ENCODE measurements around the gene RHBDD1. TPM values are rescaled to one million over a fixed set of nuclear protein-coding genes. Genes with fewer than 3 reads are reported as not detected.

RHBDD1 gene
- polyA plus RNA-seq, 1 donor from 2014 or later = 5.4 TPM

DNA sequence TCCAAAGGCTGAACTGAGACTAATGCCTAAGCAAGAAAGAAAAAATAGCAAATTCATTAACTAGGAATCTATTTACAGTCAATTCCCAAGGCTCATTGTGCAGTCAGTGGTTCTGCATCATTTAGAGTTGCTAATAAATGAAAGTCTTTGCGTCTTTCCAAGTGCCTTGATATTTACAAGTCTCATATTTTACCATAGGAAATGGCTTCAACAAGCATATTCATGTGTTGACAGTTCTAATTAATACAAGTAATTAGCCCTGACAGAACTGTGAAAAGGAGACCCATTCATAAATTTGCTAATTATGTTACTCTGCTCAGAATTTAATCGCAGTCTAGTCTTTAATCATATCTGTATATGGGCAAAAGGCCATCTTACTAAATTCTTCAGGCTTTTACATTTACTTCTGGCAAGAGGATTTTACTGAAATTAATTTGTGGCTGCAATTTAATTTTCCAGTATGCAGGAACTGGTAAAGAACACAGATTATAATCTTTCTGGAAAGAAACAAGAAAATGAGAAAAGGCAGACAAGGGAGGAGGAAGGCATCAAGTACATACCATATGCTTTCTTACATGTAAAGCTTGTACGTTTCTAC lies 126.4 kb downstream of the RHBDD1 start:
- no peaks in the 10 kb centered on the region for H3K79me2 ChIP-seq (replicated peaks; ENCODE audit: insufficient read depth, low read length)
- H3F3A ChIP-seq (ENCODE audit: insufficient read depth, low read length, poor library complexity, severe bottlenecking) = no peaks in the 10 kb centered on the region
- H3K27me3 ChIP-seq (ENCODE audit: insufficient read depth, low read depth, low read length) = no peaks in the 10 kb centered on the region
- H3K27ac ChIP-seq (ENCODE audit: low read length) = no peak overlapping the region
- H4K20me1 ChIP-seq (ENCODE audit: insufficient read depth) = no peaks in the 10 kb centered on the region
- H3K9ac ChIP-seq (ENCODE audit: low read length) = no peak overlapping the region
- H3K4me2 ChIP-seq (ENCODE audit: low read length) = no peak overlapping the region
- TF ChIP-seq EP300 (conservative IDR thresholded peaks at IDR 0.05; ENCODE audit: poor library complexity, severe bottlenecking) (no peak), POLR2AphosphoS5 (IDR thresholded peaks at IDR 0.05) (no peak), CTCF (IDR thresholded peaks at IDR 0.05; ENCODE audit: poor library complexity, severe bottlenecking) (no peak), TAF1 (IDR thresholded peaks at IDR 0.05; ENCODE audit: low read depth) (no peak), SMC3 (conservative IDR thresholded peaks at IDR 0.05; ENCODE audit: poor library complexity) (no peak), RAD21 (conservative IDR thresholded peaks at IDR 0.05) (no peak), MXI1 (conservative IDR thresholded peaks at IDR 0.05; ENCODE audit: poor library complexity, severe bottlenecking) (no peak), EZH2 (IDR thresholded peaks at IDR 0.05; ENCODE audit: borderline replicate concordance, insufficient read depth, low read length, poor library complexity, severe bottlenecking) (no peak), REST (IDR thresholded peaks at IDR 0.05; ENCODE audit: borderline replicate concordance) (no peak)
- H2AFZ ChIP-seq (ENCODE audit: low read depth, low read length) = no peak overlapping the region
- no peaks in the 10 kb centered on the region for H3K9me2 ChIP-seq (ENCODE audit: insufficient read depth, low read length)
- H3K9me3 ChIP-seq (ENCODE audit: low read length) = no peaks in the 10 kb centered on the region
- H3K4me3 ChIP-seq (ENCODE audit: low read length) = no peak overlapping the region
- no peaks in the 10 kb centered on the region for H3K36me3 ChIP-seq (ENCODE audit: insufficient read depth, low read length)

DNA sequence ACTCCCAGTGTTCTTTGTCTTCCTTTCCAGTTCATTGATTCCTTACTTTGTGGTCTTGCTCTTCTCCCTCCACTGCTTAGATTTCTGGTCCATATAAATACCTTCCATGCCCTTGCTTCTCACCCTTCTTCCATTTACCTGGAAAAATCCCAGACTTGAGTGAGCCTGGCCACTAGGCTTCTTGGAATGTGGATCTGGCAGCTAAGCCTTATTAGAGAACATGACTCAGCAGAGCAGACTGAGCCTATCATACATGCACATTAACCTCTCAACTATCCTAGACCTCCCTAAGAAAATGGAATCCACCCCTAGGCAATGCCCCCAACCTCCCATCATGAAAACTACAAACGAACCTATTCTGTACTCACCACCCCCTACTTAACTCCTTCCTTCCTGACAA lies 127.7 kb downstream of the RHBDD1 start:
- no peak overlapping the region for H2AFZ ChIP-seq (ENCODE audit: low read depth, low read length)
- no peak overlapping the region for H3K4me2 ChIP-seq (ENCODE audit: low read length)
- no peaks in the 10 kb centered on the region for H3F3A ChIP-seq (ENCODE audit: insufficient read depth, low read length, poor library complexity, severe bottlenecking)
- H3K27me3 ChIP-seq (ENCODE audit: insufficient read depth, low read depth, low read length) = no peaks in the 10 kb centered on the region
- no peak overlapping the region for H3K4me3 ChIP-seq (ENCODE audit: low read length)
- H4K20me1 ChIP-seq (ENCODE audit: insufficient read depth) = no peaks in the 10 kb centered on the region
- TF ChIP-seq MXI1 (conservative IDR thresholded peaks at IDR 0.05; ENCODE audit: poor library complexity, severe bottlenecking) = no peak
- no peak for TF ChIP-seq TAF1 (IDR thresholded peaks at IDR 0.05; ENCODE audit: low read depth)
- no peak for TF ChIP-seq EZH2 (IDR thresholded peaks at IDR 0.05; ENCODE audit: borderline replicate concordance, insufficient read depth, low read length, poor library complexity, severe bottlenecking)
- TF ChIP-seq POLR2AphosphoS5 (IDR thresholded peaks at IDR 0.05) = no peak
- no peak for TF ChIP-seq SMC3 (conservative IDR thresholded peaks at IDR 0.05; ENCODE audit: poor library complexity)
- TF ChIP-seq CTCF (IDR thresholded peaks at IDR 0.05; ENCODE audit: poor library complexity, severe bottlenecking) = no peak
- no peak for TF ChIP-seq RAD21 (conservative IDR thresholded peaks at IDR 0.05)
- no peak for TF ChIP-seq REST (IDR thresholded peaks at IDR 0.05; ENCODE audit: borderline replicate concordance)
- no peak for TF ChIP-seq EP300 (conservative IDR thresholded peaks at IDR 0.05; ENCODE audit: poor library complexity, severe bottlenecking)
- H3K27ac ChIP-seq (ENCODE audit: low read length) = no peak overlapping the region
- no peak overlapping the region for H3K9ac ChIP-seq (ENCODE audit: low read length)
- H3K36me3 ChIP-seq (ENCODE audit: insufficient read depth, low read length) = no peaks in the 10 kb centered on the region
- no peaks in the 10 kb centered on the region for H3K9me3 ChIP-seq (ENCODE audit: low read length)
- H3K9me2 ChIP-seq (ENCODE audit: insufficient read depth, low read length) = no peaks in the 10 kb centered on the region
- no peaks in the 10 kb centered on the region for H3K79me2 ChIP-seq (replicated peaks; ENCODE audit: insufficient read depth, low read length)
